Inferior parietal cortex (tissue), 1 donor: ENCODE measurements around the gene CLK4.

ENCODE experiments used
- DNase-seq: peaks from one replicate; pipeline ENCODE4 v3.0.0-alpha.2; 2016; ENCODE audit errors: extremely low spot score

Gene CLK4

GRCh38 chr5:178553517-178553916, 73.3 kb downstream of the CLK4 start:
- DNase-seq = peak; percentile 32
